Caco-2 (cell line): ENCODE results near the gene OR6K3. TPM values are rescaled to one million over a fixed set of nuclear protein-coding genes. Genes with fewer than 3 reads are reported as not detected.

Experiments
- BruUV-seq: library from RNA; stranded (reverse); fragments of 400-500 nt; replicated peaks from 2 replicates; lab custom pipeline; 2021; lab: Mats Ljungman, UMichigan
- CTCF ChIA-PET: fragments of 300-600 bp; sonication (Branson Sonifier 250); formaldehyde crosslinking; loops from one replicate; lab custom pipeline; 2022; ENCODE audit warnings: antibody characterized with exemption; lab: Charles Lee
- POLR2A ChIA-PET: fragments of 300-600 bp; sonication (Branson Sonifier 250); formaldehyde crosslinking; loops from one replicate; lab custom pipeline; 2022; ENCODE audit warnings: antibody characterized with exemption; lab: Charles Lee
- DNase-seq, 2 experiments: peaks; one replicate each; pipeline versions ENCODE4 v3.0.0 to v3.0.0-alpha.2; 2020 to 2022
- H3K27me3 ChIP-seq: replicated peaks from 2 replicates; pipeline ENCODE4 v1.6.0; 2011; ENCODE audit warnings: low read length; ENCODE audit not compliant: control insufficient read depth, insufficient read depth
- H3K36me3 ChIP-seq: 2 replicates; pipeline ENCODE4 v1.5.1; 2011; ENCODE audit warnings: low read length; ENCODE audit not compliant: control insufficient read depth, insufficient read depth
- H3K4me1 ChIP-seq: fragments of 250-450 bp; sonication (Bioruptor Pico); 2 replicates; pipeline ENCODE4 v1.5.1; 2020; ENCODE audit warnings: mild to moderate bottlenecking
- H3K4me3 ChIP-seq: 2 replicates; pipeline ENCODE4 v1.5.1; 2011; ENCODE audit warnings: low read depth, mild to moderate bottlenecking, control low read depth, low read length
- H3K9me3 ChIP-seq: fragments of 250-450 bp; sonication (Bioruptor Pico); 2 replicates; pipeline ENCODE4 v1.5.1; 2020; ENCODE audit warnings: mild to moderate bottlenecking, moderate library complexity
- H3K27ac Mint-ChIP-seq: one replicate; pipeline ENCODE4 v1.8.0; 2022; ENCODE audit warnings: mixed read lengths; ENCODE audit not compliant: unreplicated experiment
- H3K27me3 Mint-ChIP-seq: one replicate; pipeline ENCODE4 v1.8.0; 2022; ENCODE audit warnings: mixed read lengths; ENCODE audit not compliant: insufficient read depth, unreplicated experiment
- H3K36me3 Mint-ChIP-seq: one replicate; pipeline ENCODE4 v1.8.0; 2022; ENCODE audit warnings: mild to moderate bottlenecking, mixed read lengths; ENCODE audit not compliant: insufficient read depth, unreplicated experiment
- H3K4me1 Mint-ChIP-seq: one replicate; pipeline ENCODE4 v1.8.0; 2022; ENCODE audit warnings: low read depth, mixed read lengths; ENCODE audit not compliant: unreplicated experiment
- H3K4me3 Mint-ChIP-seq: one replicate; pipeline ENCODE4 v1.8.0; 2022; ENCODE audit warnings: mild to moderate bottlenecking, moderate library complexity, mixed read lengths; ENCODE audit not compliant: unreplicated experiment
- H3K9me3 Mint-ChIP-seq: one replicate; pipeline ENCODE4 v1.8.0; 2022; ENCODE audit warnings: mixed read lengths; ENCODE audit not compliant: unreplicated experiment
- intact Hi-C: fragments of 100-400 bp; cut with micrococcal nuclease; formaldehyde crosslinking; loops from one replicate; pipeline ENCODE4 v1.10.0; 2022; ENCODE audit not compliant: unreplicated experiment
- total RNA-seq: library from RNA; stranded (reverse); gene quantifications from 2 replicates; pipeline ENCODE4 v1.2.3, GENCODE V29; 2022
- TF ChIP-seq, protein P1 (sequence below), 2 experiments: fragments of 200-600 bp in 1 of 2; IDR thresholded peaks; 1 replicate in 1 of 2; 2 replicates in 1 of 2; pipeline versions ENCODE4 v1.5.1 to v1.8.0; 2011 to 2022; ENCODE audit warnings: antibody characterized with exemption in 1 of 2, control low read depth in 1 of 2, inconsistent platforms in 1 of 2, low read depth in 1 of 2, low read length in 1 of 2, mild to moderate bottlenecking in 1 of 2, moderate library complexity in 1 of 2; ENCODE audit not compliant: insufficient read depth in 1 of 2, severe bottlenecking in 1 of 2, unreplicated experiment in 1 of 2

Gene OR6K3
- total RNA-seq, 1 experiment from 2014 or later: not detected

DNA sequence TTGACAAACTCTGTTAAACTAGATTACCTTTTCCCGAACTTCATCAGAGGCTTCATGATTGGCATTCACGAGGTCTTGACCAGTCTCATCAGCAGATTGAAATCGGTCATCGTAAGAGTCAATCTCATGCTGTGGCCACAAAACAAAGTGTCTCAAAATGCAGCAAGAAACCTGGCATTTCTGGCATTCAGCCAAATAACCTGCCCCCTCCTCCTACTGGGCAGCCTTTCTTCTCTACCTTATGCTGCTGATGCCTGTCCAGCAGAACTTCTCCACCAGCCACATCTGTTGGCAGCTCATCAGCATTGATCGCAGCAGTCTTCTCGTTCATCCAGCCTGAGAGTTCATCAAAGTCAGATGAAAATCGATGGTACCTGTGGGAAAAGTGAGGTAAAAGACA, 46.2 kb downstream of the OR6K3 start:
- H3K36me3 ChIP-seq: no peaks in the 10 kb centered on the region
- H3K27me3 ChIP-seq: no peaks in the 10 kb centered on the region
- no peaks in the 10 kb centered on the region for H3K9me3 ChIP-seq
- no peak for DNase-seq
- no peaks in the 10 kb centered on the region for H3K4me1 Mint-ChIP-seq
- no peaks in the 10 kb centered on the region for H3K4me1 ChIP-seq
- ChIA-PET CTCF (no interaction called here), POLR2A (no interaction called here)
- no TSS peak for BruUV-seq
- peaks cover 9% of the 10 kb centered on the region for H3K27me3 Mint-ChIP-seq
- intact Hi-C loops: no loop called here
- no peaks in the 10 kb centered on the region for H3K9me3 Mint-ChIP-seq
- no peak overlapping the region for H3K27ac Mint-ChIP-seq
- H3K36me3 Mint-ChIP-seq: no peaks in the 10 kb centered on the region
- H3K4me3 ChIP-seq: no peak overlapping the region
- H3K4me3 Mint-ChIP-seq: no peak overlapping the region
- TF ChIP-seq, protein P1, sequence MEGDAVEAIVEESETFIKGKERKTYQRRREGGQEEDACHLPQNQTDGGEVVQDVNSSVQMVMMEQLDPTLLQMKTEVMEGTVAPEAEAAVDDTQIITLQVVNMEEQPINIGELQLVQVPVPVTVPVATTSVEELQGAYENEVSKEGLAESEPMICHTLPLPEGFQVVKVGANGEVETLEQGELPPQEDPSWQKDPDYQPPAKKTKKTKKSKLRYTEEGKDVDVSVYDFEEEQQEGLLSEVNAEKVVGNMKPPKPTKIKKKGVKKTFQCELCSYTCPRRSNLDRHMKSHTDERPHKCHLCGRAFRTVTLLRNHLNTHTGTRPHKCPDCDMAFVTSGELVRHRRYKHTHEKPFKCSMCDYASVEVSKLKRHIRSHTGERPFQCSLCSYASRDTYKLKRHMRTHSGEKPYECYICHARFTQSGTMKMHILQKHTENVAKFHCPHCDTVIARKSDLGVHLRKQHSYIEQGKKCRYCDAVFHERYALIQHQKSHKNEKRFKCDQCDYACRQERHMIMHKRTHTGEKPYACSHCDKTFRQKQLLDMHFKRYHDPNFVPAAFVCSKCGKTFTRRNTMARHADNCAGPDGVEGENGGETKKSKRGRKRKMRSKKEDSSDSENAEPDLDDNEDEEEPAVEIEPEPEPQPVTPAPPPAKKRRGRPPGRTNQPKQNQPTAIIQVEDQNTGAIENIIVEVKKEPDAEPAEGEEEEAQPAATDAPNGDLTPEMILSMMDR (IDR thresholded peaks at IDR 0.05; ENCODE audit: insufficient read depth in 1 of 2, low read depth in 1 of 2, low read length in 1 of 2, severe bottlenecking in 1 of 2, unreplicated experiment in 1 of 2): no peak

Other genes with a start within 250 kb of the OR6K3 start
- gene OR10R2, start 248.5 kb downstream of the OR6K3 start, total RNA-seq: not detected in 2 replicates
- gene OR6Y1, start 166.3 kb downstream of the OR6K3 start, total RNA-seq: not detected in 2 replicates
- not detected in 2 replicates for gene OR6P1, start 150.1 kb downstream of the OR6K3 start, total RNA-seq
- not detected in 2 replicates for gene OR10X1, start 140.8 kb downstream of the OR6K3 start, total RNA-seq
- not detected in 2 replicates for gene OR10Z1, start 115.5 kb downstream of the OR6K3 start, total RNA-seq
- not detected in 2 replicates for gene SPTA1, start 34.0 kb downstream of the OR6K3 start, total RNA-seq
- not detected in 2 replicates for gene OR6K2, start 20.1 kb downstream of the OR6K3 start, total RNA-seq
- gene OR6K6, start 34.0 kb upstream of the OR6K3 start, total RNA-seq: not detected in 2 replicates
- not detected in 2 replicates for gene OR6N1, start 51.5 kb upstream of the OR6K3 start, total RNA-seq
- not detected in 2 replicates for gene OR6N2, start 60.5 kb upstream of the OR6K3 start, total RNA-seq
- not detected in 2 replicates for gene MNDA, start 110.6 kb upstream of the OR6K3 start, total RNA-seq
- not detected in 2 replicates for gene PYHIN1, start 210.8 kb upstream of the OR6K3 start, total RNA-seq